HG03135 (cell line): ENCODE data around the gene UGDH.
"Not testable (repeated sequence)": the region's sequence is repeated elsewhere in the genome, so short reads cannot be mapped to it uniquely, and the experiment has no call there.

Experiments used
- ATAC-seq: cut with Tn5 transposase; IDR thresholded peaks from one replicate; pipeline ENCODE4 v1.9.1; 2021; ENCODE audit warnings: mild to moderate bottlenecking, moderate library complexity; ENCODE audit not compliant: unreplicated experiment

The UGDH gene

DNA sequence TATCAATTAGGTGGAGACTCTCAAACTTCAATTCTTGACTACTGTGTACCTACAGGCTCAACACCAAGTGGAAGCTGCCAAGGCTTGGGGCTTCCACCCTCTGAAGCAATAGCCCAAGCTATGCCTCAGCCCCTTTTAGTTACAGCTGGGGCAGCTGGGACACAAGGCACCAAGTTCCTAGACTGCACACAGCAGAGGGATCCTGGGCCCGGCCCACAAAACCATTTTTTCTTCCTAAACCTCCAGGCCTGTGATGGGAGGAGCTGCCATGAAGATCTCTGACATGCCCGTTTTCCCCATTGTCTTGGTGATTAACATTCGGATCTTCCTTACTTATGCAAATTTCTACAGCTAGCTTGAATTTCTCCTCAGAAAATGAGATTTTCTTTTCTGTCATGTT lies 3.4 kb upstream of the UGDH start:
- no peak for ATAC-seq

DNA sequence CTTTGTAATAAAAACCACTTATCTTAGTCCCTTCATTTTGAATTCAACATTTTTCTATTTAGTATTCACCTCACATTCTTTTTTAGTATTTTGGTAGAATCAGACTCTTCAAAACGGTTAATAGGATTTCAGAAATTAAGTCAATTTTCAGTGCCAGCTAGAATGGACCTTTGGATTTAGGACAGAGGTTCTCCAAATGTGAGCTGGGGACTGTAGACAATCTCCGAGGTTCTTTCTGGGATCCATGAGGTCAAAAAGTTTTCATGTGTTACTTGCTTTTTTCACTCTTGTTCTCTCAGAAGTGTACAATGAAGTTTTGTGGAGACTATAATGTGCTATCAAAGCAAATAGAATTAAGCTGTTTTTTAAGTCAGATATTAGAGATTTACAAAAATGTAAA lies 2.3 kb upstream of the UGDH start:
- ATAC-seq: no peak

DNA sequence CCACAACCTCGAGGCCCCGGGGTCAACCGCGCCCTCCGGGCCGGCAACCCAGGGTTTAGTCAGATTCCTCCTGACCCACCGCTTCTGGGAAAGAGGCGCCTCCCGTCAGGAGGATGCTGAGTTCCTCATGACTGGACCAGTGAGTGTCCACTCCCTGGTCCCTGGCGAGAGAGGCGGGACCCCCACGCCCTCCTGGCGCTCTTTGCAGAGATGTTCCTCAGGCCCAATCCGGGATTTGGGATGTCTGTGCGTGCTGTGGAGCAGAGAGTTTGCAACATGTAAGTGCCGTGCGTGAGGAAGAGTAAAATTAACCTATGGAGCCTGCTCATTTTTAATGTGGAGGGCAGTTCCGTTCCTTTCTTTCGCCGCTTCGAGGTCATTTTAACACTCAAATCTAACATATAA lies 824 bp upstream of the UGDH start:
- ATAC-seq: no peak

DNA sequence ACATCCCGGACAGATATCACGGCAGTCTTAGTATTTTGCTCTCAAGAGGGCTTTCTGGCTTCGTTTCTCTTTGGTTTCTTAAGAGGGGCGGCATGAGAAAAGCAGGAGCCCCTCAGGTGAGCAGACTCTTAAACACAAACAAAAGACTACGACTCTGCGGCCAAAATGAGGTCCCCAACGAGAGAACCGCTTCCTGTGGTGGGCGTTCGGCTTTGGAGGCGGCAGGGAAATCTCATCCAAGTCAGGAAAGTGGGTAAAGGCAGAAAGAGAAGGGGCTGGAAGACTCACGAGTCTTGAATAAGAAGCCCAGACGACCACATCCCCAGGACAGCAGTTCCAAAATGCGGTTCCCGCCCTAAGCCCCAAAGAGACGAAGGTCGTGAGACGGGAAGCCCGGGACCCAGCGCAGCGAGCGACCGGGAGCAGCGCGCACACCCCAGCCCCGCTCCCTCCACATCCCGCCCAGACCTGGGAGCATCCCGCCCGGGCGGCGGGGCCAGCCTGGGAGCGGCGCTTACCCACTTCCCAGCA lies 409 bp downstream of the UGDH start:
- ATAC-seq: peak; percentile 28

DNA sequence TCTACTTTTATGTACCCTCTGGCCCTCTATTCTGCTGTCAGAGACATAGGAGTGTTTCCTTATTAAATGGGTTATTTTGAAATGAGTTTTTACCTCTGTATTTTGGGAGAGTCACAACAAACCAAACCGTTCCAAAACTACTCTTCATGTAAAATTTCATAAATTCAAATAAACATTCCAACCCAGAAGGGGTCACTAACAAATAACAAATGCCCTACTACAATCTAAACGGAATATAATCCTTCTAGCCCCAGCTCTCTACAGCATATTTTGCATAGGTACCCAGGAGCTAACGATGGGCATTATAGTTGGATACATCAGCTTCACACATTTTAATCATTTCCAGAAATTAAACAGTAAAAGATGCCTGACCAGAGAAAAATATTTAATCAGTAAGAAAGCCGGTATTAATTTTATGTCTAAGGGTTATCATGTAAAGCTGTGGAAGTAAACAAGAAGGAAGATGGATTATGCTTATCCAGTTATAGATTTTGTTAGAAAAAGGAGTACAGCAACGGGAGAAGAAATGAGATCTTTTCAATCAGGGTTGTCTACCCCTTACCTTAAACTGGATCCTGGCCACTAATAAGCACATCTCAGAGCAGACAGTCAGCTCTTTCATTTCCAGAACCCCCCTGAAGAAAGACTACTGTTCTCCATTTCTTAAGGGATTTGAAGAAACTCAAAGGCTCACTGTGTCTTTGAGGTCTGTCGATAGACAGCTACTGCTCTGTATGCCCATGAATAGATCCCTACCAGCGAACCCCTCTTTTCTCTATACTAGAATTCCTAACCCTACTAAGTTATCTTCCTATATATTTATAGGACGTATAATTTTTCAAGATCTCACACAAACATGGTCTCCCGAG lies 1.2 kb downstream of the UGDH start:
- ATAC-seq: no peak

DNA sequence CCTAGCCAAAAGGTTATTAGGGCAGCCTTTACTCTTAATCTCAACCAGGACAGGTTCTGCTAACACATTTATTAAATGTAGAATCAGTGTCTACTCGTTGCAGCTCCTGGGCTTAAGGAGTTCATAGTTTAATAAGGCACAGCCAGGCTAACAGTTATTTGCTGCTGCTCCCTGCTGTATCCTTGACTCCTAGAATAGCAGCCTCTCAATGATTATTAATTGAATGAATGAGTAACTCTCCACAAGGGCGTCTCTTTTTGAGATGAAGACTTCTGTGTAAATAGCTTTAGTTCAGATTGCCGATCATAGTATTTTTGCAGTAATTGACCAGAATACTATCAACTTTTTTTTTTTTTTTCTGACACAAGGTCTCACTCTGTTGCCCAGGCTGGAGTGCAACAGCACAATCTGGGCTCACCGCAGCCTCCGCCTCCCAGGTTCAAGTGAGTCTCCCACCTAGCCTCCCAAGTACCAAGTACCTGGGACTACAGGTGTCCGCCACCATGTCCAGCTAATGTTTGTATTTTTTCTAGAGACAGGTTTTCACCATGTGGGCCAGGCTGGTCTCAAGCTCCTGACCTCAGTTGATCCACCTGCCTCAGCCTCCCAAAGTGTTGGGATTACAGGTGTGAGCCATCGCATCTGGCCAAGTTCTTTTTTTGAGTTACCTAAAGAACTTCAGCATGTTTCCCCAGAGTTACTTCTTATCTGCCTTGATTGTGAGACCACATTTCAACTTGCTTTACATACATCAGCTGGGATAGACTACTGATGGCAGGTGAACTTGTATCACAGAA lies 2.9 kb downstream of the UGDH start:
- ATAC-seq: no peak

DNA sequence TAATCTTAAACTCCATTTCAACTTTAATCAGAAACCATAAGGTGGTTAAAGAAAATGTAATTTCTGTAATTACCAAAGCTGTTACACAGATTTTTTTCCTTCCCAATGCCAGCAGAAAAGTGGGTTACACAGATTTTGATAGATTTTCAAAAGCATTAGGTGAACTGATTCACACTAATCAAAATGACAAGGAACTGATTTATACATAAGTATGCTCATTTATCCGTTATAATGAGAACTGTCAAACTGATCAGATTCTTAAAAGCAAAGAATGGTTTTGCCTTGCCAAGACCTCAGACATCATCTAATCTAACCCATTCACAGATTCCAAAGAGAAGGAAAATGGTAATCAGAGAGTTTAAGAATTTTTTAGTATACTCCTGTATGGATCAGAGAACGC lies 5.2 kb downstream of the UGDH start:
- no peak for ATAC-seq

DNA sequence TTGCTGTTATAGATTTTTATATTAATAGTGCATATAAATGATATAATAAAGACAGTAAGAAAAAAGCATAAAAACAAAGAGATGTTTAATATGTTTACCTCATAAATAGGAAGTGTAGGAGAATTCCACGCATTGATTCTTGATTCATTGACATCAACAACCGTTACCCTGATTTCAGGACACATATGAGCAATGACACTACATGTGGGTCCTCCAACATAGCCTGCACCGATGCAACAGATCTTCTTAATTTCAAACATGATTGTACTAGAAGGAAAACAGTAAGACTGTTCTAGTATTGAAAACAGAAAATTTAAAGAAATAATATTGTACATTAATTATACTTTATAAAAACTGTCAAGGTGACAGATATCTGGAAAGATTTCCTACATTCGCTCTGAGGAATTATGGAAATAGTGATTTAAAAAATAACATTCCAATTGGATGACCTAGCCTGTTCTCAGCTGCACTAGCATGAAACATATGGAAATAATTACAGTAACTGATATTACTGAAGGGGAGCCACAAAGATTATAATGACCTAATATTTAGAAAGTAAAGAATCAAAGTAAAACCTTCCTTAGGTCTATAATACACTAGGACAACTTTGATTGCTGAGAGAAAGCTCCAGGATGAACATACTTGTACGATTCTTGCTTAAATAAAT lies 5.9 kb downstream of the UGDH start:
- no peak for ATAC-seq

DNA sequence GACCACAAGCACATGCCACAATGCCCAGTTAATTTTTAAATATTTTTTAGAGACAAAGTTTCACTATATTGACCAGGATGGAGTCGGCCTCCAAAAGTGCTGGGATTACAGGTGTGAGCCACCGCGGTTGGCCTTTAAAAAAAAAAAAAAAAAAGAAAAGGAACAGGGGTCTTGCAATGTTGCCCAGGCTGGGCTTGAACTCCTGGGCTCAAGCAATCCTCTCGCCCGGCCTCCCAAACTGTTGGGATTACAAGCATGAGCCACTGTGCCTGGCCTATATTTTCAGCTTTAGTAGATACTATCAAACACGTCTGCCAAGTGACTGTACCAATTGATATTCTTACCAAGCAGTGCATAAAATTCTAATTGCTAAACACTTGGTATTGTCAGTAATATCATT lies 8.8 kb downstream of the UGDH start:
- ATAC-seq: no peak

DNA sequence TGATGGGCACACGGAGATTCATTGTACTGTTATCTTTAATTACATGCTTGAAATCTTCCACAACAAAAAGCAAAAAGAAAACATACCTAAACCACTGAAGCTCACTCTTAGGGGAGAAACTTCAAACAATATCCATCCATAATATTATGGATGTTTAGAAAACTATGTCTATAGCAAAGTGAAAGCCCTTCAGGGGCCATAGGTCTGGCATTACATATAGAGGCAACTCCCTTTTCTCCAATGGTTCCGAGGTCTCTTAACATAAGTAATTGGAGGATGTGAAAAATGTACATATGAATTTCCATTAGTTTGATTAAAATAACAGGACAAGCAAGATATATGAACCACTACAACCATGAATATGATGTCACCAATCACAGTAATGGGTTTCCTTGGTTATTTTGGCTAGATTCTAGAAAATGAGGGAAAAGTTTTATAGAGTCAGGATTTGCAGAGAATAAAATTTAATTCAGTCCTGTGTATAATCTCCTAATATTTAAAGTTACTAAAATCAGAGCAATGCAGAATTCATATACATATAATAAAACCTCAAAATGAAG lies 10.8 kb downstream of the UGDH start:
- no peak for ATAC-seq

DNA sequence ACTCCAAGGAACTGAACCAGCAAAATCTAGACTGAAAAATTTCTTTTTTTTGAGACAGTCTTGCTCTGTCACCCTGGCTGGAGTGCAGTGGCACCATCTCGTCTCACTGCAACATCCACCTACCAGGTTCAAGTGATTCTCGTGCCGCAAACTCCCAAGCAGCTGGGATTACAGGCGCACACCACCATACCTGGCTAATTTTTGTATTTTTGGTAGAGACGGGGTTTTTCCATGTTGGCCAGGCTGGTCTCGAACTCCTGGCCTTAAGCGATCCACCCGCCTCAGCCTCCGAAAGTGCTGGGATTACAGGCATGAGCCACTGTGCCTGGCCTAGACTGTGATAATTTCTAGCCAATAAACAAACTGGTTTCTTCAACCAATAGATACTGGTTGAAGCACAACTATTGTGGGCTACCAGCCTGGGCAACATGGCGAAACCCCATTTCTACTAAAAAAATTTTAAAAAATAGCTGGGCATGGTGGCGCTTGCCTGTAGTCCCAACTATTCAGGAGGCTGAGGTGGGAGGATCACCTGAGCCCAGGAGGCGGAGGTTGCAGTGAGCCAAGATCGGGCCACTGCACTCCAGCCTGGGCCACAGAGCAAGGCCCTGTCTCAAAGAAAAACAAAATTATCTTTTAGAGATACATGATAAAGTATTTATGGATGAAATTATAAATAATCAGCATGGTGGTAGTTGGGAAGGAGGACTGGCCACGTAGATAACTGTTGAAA lies 11.4 kb downstream of the UGDH start:
- not testable (repeated sequence) for ATAC-seq

DNA sequence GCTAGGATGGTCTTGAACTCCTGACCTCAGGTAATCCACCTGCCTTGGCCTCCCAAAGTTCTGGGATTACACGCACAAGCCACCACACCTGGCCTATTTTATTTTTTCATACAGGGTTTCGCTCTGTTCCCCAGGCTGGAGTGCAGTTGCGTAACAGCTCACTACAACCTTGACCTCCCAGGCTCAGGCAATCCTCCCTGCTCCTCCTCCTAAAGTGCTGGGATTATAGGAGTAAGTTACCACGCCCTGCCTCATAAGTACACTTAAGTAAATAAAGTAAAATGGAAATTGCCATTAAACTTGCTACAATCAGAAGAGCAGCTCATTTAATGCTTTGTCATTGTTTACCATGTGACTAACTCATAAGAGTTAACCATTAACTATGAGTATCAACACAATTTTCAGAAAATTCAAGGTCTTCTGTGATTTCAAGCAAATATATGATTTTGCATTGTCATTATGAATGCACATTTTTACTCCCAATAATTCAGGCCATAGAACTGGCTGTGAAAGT lies 12.3 kb downstream of the UGDH start:
- no peak for ATAC-seq

DNA sequence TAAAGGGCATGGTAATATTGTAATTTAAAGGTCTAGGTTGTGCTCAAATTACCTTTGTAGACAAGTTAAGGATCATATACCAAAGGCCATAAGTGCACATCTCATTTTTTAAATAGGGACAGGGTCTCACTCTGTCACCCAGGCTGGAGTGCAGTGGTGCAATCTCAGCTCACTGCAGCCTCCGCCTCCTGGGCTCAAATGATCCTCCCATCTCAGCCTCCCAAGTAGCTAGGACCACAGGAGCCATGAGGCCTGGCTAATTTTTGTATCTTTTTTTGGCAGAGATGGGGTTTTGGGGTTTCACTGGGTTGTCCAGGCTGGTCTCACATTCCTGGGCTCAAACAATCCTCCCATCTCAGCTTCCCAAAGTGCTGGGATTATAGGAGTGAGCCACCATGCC lies 13.0 kb downstream of the UGDH start:
- ATAC-seq: not testable (repeated sequence)

DNA sequence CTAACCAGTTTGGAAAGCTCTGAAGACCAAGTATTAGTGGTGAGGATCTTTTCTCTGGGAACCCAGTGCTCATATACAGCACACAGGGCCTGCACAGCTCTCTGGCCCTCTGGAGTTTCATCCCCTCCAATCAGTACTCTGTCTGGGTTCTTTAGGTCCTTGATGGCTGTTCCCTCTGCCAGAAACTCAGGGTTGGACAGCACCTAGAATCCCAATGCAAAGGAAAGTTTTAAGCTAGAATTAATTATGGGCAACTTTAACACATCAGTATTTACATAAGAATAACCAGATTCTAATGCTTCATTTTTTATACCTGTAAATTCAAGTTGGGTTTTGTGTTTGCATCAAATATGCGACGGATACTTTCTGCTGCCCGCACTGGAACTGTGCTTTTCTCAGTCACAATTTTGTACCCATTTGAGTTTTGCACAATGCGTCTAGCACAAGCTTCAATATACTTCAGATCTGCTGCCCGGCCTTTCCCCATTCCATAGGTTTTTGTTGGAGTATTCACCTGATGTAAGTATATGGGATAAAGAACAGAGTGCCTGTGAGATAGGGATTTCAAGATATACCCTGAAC lies 16.8 kb downstream of the UGDH start:
- ATAC-seq: no peak

DNA sequence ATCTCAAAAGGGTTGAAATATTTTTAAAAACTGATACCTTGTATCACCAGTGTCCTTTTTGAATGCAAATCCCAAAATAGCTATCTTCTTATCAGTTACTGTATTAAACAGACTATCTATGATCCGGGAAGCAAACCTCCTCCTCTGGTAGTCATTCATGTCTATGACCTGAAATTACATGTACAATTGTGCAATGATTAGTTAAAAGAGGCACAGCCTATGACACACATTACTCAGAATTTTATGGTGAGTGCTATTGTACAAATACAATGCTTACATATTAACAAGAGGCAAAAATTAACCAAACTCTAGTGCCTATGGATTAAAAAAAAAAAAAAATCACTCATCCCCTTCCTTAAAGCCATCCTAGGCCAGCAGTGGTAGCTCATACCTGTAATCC lies 21.7 kb downstream of the UGDH start:
- no peak for ATAC-seq

DNA sequence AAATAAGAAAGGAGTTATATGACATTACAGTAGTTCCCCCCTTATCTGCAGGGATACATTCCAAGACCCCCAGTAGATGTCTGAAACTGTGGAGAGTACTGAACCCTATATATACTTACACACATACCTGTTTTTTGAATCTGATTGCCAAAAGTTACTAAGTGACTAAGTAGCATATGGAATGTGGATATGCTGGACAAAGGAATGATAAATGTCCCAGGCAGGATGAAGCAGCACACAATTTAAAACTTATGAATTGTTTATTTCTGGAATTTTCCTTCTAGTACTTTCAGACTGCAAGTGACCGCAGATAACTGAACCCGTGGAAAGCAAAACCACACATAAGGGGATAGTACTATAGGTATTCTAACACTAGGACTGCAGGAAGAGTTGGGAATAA lies 22.7 kb downstream of the UGDH start:
- no peak for ATAC-seq

DNA sequence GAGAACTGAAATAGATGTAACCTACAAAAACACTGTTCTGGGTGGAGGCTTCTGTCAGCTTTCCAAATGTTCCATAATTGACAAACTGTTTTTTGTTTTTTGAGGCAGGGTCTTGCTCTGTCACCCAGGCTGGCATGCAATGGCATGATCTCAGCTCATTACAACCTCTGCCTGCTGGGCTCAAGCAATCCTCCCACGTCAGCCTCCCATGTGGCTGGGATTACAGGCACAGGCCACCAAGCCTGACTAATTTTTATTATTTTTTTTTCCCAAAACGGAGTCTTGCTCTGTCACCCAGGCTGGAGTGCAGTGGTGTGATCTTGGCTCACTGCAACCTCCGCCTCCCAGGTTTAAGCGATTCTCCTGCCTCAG lies 24.6 kb downstream of the UGDH start:
- ATAC-seq: not testable (repeated sequence)

DNA sequence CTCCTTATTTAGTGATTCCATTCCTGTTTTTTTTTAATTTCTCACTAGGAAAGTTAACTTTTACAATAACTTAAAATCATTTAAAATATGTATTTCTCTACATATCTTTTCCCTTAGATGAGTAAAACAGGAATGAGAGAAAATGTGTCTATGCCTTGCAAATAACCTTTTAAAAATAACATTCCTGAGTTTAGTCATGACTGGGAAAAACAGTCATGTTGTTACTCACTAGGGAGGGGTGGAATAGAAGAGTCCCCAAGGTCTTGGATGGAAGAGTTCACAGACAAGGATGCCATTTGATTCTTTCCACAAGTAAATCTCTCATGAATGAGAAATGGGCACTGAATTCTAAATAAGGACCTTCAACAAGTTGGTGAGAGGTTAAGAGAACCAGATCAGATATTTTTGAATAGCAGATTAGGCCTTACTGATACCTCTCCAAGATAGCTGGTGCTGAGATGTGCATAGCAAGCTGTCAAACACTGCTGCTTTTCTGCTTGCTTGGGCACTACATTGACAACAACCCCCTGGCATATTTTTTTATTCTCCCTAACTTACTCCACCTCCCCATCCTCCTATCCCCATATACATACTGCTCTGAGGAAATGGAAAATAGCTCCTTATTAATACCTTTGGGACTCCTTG lies 25.1 kb downstream of the UGDH start:
- no peak for ATAC-seq

DNA sequence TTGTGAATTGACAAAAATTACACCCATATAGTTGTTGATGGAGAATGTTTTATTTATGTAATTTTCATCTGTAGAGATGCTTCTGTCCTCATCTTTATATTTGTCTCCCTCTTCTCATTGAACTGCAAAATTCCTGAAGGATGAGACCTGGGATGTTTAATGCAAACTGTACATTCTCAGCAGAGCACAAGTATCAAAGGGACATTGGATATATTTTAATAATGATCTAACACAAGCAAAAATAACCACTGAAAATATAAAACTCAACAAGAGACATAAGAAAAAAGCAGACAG lies 28.6 kb downstream of the UGDH start:
- ATAC-seq: no peak
